Activated T-helper 2 cell treated with anti-CD3 and anti-CD28 coated beads, Interferon-gamma antibody, Interleukin-2, Interleukin-4, amounts not matched to agents 10 μg/mL and 5 μg/mL and 100 μg/mL, durations not matched to agents 14 hours and 24 hours and 36 hours (primary cell): ENCODE data around the gene OR7A17. TPM values are rescaled to one million over a fixed set of nuclear protein-coding genes. Genes with fewer than 3 reads are reported as not detected.

Experiments
- DNase-seq: peaks from one replicate; pipeline ENCODE4 v3.0.0; 2021; ENCODE audit warnings: low spot score
- H3K27ac Mint-ChIP-seq: one replicate; pipeline ENCODE4 v1.8.0; 2021; ENCODE audit warnings: mixed read lengths
- H3K27me3 Mint-ChIP-seq: one replicate; pipeline ENCODE4 v1.8.0; 2021; ENCODE audit warnings: low read depth, mixed read lengths
- H3K36me3 Mint-ChIP-seq: one replicate; pipeline ENCODE4 v1.8.0; 2021; ENCODE audit warnings: low read depth, mixed read lengths
- H3K4me1 Mint-ChIP-seq: one replicate; pipeline ENCODE4 v1.8.0; 2021; ENCODE audit warnings: low read depth, mixed read lengths
- H3K4me3 Mint-ChIP-seq: one replicate; pipeline ENCODE4 v1.8.0; 2021; ENCODE audit warnings: low read depth, mild to moderate bottlenecking, moderate library complexity, mixed read lengths
- H3K9me3 Mint-ChIP-seq: one replicate; pipeline ENCODE4 v1.8.0; 2021; ENCODE audit warnings: mixed read lengths
- intact Hi-C: fragments of 100-400 bp; cut with micrococcal nuclease; formaldehyde crosslinking; loops from one replicate; pipeline ENCODE4 v1.15.1; 2023
- total RNA-seq: library from RNA; stranded (reverse); gene quantifications from 2 replicates; pipeline ENCODE4 v1.2.3, GENCODE V29; 2022

OR7A17 gene
- total RNA-seq, result not detected in 2 replicates

DNA sequence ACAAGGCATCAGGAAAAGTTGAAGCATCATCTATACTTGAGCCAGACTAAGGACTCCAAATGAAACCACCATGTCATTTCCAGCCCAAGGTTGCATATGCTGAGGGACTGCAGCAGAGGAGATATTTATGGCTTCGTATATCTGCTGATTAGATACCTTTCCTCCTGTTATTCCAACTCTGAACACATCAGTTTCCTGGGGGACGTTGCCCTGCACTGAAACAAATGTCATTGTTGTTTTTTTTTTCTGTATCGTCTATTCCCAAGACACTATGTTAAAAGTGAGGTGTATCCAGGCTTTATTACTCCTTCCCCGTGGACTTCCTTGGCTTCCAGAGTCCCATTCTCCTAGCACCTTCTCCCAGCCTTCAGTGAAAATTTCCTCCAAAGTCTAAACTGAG is at the start of gene OR7A17:
Gene OR7A17 (minus strand): TSS at position 101 of the 400 bp plus-strand sequence. CDS start 4,777 bp downstream, outside the sequence.
- H3K36me3 Mint-ChIP-seq, result no peaks in the 10 kb centered on the region
- no peaks in the 10 kb centered on the region for H3K9me3 Mint-ChIP-seq
- intact Hi-C loops, result loop anchor here (10.0 kb wide), 1 partner anchor 101 kb away; no protein-coding TSS in a partner anchor

GRCh38 chr19:14933506-14933905 is 47.6 kb upstream of the OR7A17 start:
- Mint-ChIP-seq H3K27ac (no peak overlapping the region), H3K4me1 (no peaks in the 10 kb centered on the region), H3K27me3 (no peaks in the 10 kb centered on the region), H3K4me3 (no peak overlapping the region), H3K36me3 (no peaks in the 10 kb centered on the region), H3K9me3 (no peaks in the 10 kb centered on the region)
- intact Hi-C loops, result no loop called here
- no peak for DNase-seq

More for the DNA sequence above, at the start of gene OR7A17:
- H3K27me3 Mint-ChIP-seq, result peaks cover 5% of the 10 kb centered on the region
- H3K27ac Mint-ChIP-seq, result no peak within 1 kb of the TSS
- DNase-seq, result no peak
- no peak within 1 kb of the TSS for H3K4me3 Mint-ChIP-seq
- H3K4me1 Mint-ChIP-seq, result peaks cover 5% of the 10 kb centered on the region

GRCh38 chr19:14916848-14917247 is 30.9 kb upstream of the OR7A17 start:
- no peaks in the 10 kb centered on the region for H3K36me3 Mint-ChIP-seq
- no peaks in the 10 kb centered on the region for H3K4me1 Mint-ChIP-seq
- no peak overlapping the region for H3K27ac Mint-ChIP-seq
- H3K4me3 Mint-ChIP-seq, result no peak overlapping the region
- H3K9me3 Mint-ChIP-seq, result no peaks in the 10 kb centered on the region
- H3K27me3 Mint-ChIP-seq, result no peaks in the 10 kb centered on the region
- DNase-seq, result no peak
- intact Hi-C loops, result no loop called here

- no peaks in the 10 kb centered on the region for H3K4me1 Mint-ChIP-seq
- no peaks in the 10 kb centered on the region for H3K36me3 Mint-ChIP-seq
- H3K4me3 Mint-ChIP-seq, result no peak overlapping the region
- H3K9me3 Mint-ChIP-seq, result no peaks in the 10 kb centered on the region
- H3K27ac Mint-ChIP-seq, result no peak overlapping the region
- intact Hi-C loops, result no loop called here
- no peaks in the 10 kb centered on the region for H3K27me3 Mint-ChIP-seq
- no peak for DNase-seq
Observed at GRCh38 chr19:14915116-14915515, 29.2 kb upstream of the OR7A17 start.

DNA sequence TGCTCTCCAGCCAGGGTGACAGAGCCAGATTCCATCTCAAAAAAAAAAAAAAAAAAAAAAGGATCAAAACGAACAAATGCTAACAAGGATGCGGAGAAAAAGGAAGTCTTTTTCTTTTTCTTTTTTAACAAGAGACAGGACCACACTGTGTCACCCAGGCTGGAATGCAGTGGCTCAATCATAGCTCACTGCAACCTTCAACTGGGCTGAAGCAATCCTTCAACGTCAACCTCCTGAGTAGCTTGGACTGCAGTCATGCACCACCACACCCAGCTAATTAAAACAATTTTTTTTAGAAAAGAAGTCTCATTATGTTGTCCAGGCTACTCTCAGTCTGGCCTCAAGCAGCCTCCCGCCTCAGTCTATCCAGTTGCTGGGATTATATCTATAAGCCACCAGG is 20.8 kb upstream of the OR7A17 start:
- Mint-ChIP-seq H3K36me3 (no peaks in the 10 kb centered on the region), H3K27me3 (peaks cover 2% of the 10 kb centered on the region), H3K4me3 (no peak overlapping the region), H3K4me1 (no peaks in the 10 kb centered on the region), H3K9me3 (no peaks in the 10 kb centered on the region), H3K27ac (no peak overlapping the region)
- intact Hi-C loops, result no loop called here
- DNase-seq, result no peak

GRCh38 chr19:14901675-14902260 is 15.8 kb upstream of the OR7A17 start:
- H3K27me3 Mint-ChIP-seq, result peaks cover 2% of the 10 kb centered on the region
- DNase-seq, result no peak

GRCh38 chr19:14890643-14891379 is 4.9 kb upstream of the OR7A17 start:
- peaks cover 5% of the 10 kb centered on the region for H3K4me1 Mint-ChIP-seq
- intact Hi-C loops, result no loop called here
- H3K27ac Mint-ChIP-seq, result no peak overlapping the region
- H3K4me3 Mint-ChIP-seq, result no peak overlapping the region
- H3K36me3 Mint-ChIP-seq, result no peaks in the 10 kb centered on the region
- H3K27me3 Mint-ChIP-seq, result peaks cover 4% of the 10 kb centered on the region
- no peaks in the 10 kb centered on the region for H3K9me3 Mint-ChIP-seq
- no peak for DNase-seq

More at GRCh38 chr19:14901675-14902260, 15.8 kb upstream of the OR7A17 start:
- H3K27ac Mint-ChIP-seq, result no peak overlapping the region
- H3K4me1 Mint-ChIP-seq, result no peaks in the 10 kb centered on the region
- no peaks in the 10 kb centered on the region for H3K9me3 Mint-ChIP-seq
- H3K36me3 Mint-ChIP-seq, result no peaks in the 10 kb centered on the region
- intact Hi-C loops, result no loop called here
- H3K4me3 Mint-ChIP-seq, result no peak overlapping the region

GRCh38 chr19:14889994-14890642 is 4.2 kb upstream of the OR7A17 start:
- no peaks in the 10 kb centered on the region for H3K9me3 Mint-ChIP-seq
- H3K36me3 Mint-ChIP-seq, result no peaks in the 10 kb centered on the region
- no peak overlapping the region for H3K4me3 Mint-ChIP-seq
- no peak overlapping the region for H3K27ac Mint-ChIP-seq
- peaks cover 5% of the 10 kb centered on the region for H3K4me1 Mint-ChIP-seq
- no peak for DNase-seq
- intact Hi-C loops, result loop anchor here (2.0 to 10.0 kb wide), 2 partner anchors 105 to 315 kb away; no protein-coding TSS in a partner anchor
- H3K27me3 Mint-ChIP-seq, result peaks cover 7% of the 10 kb centered on the region

GRCh38 chr19:14871619-14872230 is 14.2 kb downstream of the OR7A17 start:
- intact Hi-C loops, result no loop called here
- Mint-ChIP-seq H3K27ac (no peak overlapping the region), H3K9me3 (no peaks in the 10 kb centered on the region), H3K4me1 (no peaks in the 10 kb centered on the region), H3K4me3 (no peak overlapping the region), H3K27me3 (peaks cover 5% of the 10 kb centered on the region), H3K36me3 (no peaks in the 10 kb centered on the region)
- DNase-seq, result no peak

DNA sequence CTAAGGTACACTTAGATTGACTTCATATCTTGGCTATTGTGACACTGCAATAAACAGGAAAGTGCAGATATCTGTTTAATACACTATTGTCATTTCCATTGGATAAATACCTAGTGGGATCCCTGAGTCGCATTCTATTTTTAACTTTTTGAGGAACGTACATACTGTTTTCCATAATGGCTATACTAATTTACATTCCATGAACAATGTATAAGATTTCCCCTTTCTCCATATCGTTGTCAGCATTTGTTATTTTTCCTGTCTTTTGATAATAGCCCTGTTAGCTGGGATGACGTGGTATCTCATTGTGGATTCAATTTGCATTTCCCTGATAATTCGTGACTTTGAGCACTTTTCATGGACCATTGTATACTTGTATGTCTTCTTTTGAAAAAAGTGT is 17.4 kb downstream of the OR7A17 start:
- no peaks in the 10 kb centered on the region for H3K4me1 Mint-ChIP-seq
- H3K27me3 Mint-ChIP-seq, result peaks cover 7% of the 10 kb centered on the region
- no peak for DNase-seq
- no peaks in the 10 kb centered on the region for H3K9me3 Mint-ChIP-seq
- intact Hi-C loops, result no loop called here
- no peak overlapping the region for H3K27ac Mint-ChIP-seq
- H3K36me3 Mint-ChIP-seq, result no peaks in the 10 kb centered on the region
- no peak overlapping the region for H3K4me3 Mint-ChIP-seq

- intact Hi-C loops, result no loop called here
- no peaks in the 10 kb centered on the region for H3K4me1 Mint-ChIP-seq
- DNase-seq, result no peak
- H3K4me3 Mint-ChIP-seq, result no peak within 1 kb of the TSS
- H3K9me3 Mint-ChIP-seq, result no peaks in the 10 kb centered on the region
- H3K27me3 Mint-ChIP-seq, result peaks cover 6% of the 10 kb centered on the region
- no peak within 1 kb of the TSS for H3K27ac Mint-ChIP-seq
- no peaks in the 10 kb centered on the region for H3K36me3 Mint-ChIP-seq
Observed at GRCh38 chr19:14848822-14849221, 37.1 kb downstream of the OR7A17 start, which contains the start of gene OR7A10. Gene OR7A10 (minus strand): TSS chr19:14848922. CDS start chr19:14841877, 7,045 bp downstream.

DNA sequence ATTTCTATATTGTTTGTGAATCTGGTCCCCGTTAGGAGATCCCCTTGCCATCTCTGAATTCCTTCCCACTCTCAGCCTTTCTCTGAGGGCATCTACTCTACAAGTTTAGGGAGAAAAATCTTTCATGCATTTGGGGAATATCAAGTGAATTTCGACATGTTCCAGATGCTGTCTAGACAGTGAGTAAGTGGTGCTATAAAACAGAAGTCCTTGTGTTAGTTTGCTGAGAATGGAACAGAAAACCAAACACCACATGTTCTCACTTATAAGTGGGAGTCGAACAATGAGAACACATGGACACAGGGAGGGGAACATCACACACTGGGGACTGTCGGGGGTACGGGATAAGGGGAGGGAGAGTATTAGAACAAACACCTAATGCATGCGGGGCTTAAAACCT is 42.4 kb downstream of the OR7A17 start:
- Mint-ChIP-seq H3K27ac (no peak overlapping the region), H3K4me1 (no peaks in the 10 kb centered on the region), H3K9me3 (no peaks in the 10 kb centered on the region), H3K36me3 (no peaks in the 10 kb centered on the region), H3K4me3 (no peak overlapping the region), H3K27me3 (peaks cover 4% of the 10 kb centered on the region)
- DNase-seq, result no peak
- intact Hi-C loops, result no loop called here
